GM23338 (cell line): ENCODE measurements around the gene CD82. TPM values are rescaled to one million over a fixed set of nuclear protein-coding genes. Genes with fewer than 3 reads are reported as not detected.

ENCODE experiments used
- ATAC-seq: fragments of 200-7000 bp; cut with Tn5 transposase; 3 replicates; pipeline ENCODE4 v1.9.1; 2020
- DNase-seq: peaks from one replicate; pipeline ENCODE4 v3.0.0-alpha.2; 2015; ENCODE audit warnings: low spot score
- H2AFZ ChIP-seq: fragments of 200-600 bp; sonication (generic); 2 replicates; pipeline ENCODE4 v1.8.0; 2016; ENCODE audit warnings: antibody characterized with exemption, mild to moderate bottlenecking, moderate library complexity
- H3F3A ChIP-seq: fragments of 200-600 bp; sonication (generic); replicated peaks from 2 replicates; pipeline ENCODE4 v1.8.0; 2017; ENCODE audit warnings: antibody characterized with exemption, mixed run types, low read depth
- H3K27ac ChIP-seq: fragments of 200-600 bp; sonication (generic); 2 replicates; pipeline ENCODE4 v1.6.1; 2016; ENCODE audit warnings: low read depth
- H3K27me3 ChIP-seq: fragments of 200-600 bp; sonication (generic); 2 replicates; pipeline ENCODE4 v1.8.0; 2016; ENCODE audit warnings: mild to moderate bottlenecking, mixed run types, moderate library complexity; ENCODE audit not compliant: insufficient read depth
- H3K36me3 ChIP-seq: fragments of 200-600 bp; sonication (generic); 2 replicates; pipeline ENCODE4 v1.8.0; 2016; ENCODE audit warnings: mild to moderate bottlenecking; ENCODE audit not compliant: insufficient read depth
- H3K4me1 ChIP-seq: fragments of 200-600 bp; sonication (generic); 2 replicates; pipeline ENCODE4 v1.8.0; 2016; ENCODE audit warnings: mild to moderate bottlenecking, moderate library complexity; ENCODE audit not compliant: insufficient read depth
- H3K4me2 ChIP-seq: fragments of 200-600 bp; sonication (generic); 2 replicates; pipeline ENCODE4 v1.7.1; 2017; ENCODE audit warnings: mixed run types
- H3K4me3 ChIP-seq: fragments of 200-600 bp; sonication (generic); 2 replicates; pipeline ENCODE4 v1.6.1; 2016; ENCODE audit warnings: mixed run types
- H3K79me2 ChIP-seq: fragments of 200-600 bp; sonication (generic); replicated peaks from 2 replicates; pipeline ENCODE4 v1.8.0; 2017; ENCODE audit warnings: mild to moderate bottlenecking; ENCODE audit not compliant: insufficient read depth
- H3K9me2 ChIP-seq: fragments of 200-600 bp; sonication (generic); 2 replicates; pipeline ENCODE4 v1.8.0; 2017; ENCODE audit not compliant: insufficient read depth
- H4K20me1 ChIP-seq: fragments of 200-600 bp; sonication (generic); replicated peaks from 2 replicates; pipeline ENCODE4 v1.8.0; 2017; ENCODE audit warnings: mild to moderate bottlenecking; ENCODE audit not compliant: insufficient read depth
- H3K27ac Mint-ChIP-seq: 2 replicates; pipeline ENCODE4 v1.8.0; 2020; ENCODE audit warnings: inconsistent platforms, mild to moderate bottlenecking, moderate library complexity, mixed read lengths
- H3K27me3 Mint-ChIP-seq: 3 replicates; pipeline ENCODE4 v1.8.0; 2022; ENCODE audit warnings: low read depth, mild to moderate bottlenecking, moderate library complexity, mixed read lengths, inconsistent platforms; ENCODE audit not compliant: insufficient read depth, poor library complexity
- H3K36me3 Mint-ChIP-seq: 3 replicates; pipeline ENCODE4 v1.8.0; 2021; ENCODE audit warnings: low read depth, mild to moderate bottlenecking, inconsistent platforms, moderate library complexity, mixed read lengths
- H3K4me1 Mint-ChIP-seq: 3 replicates; pipeline ENCODE4 v1.8.0; 2020; ENCODE audit warnings: mild to moderate bottlenecking, inconsistent platforms, mixed read lengths
- H3K4me3 Mint-ChIP-seq: 3 replicates; pipeline ENCODE4 v1.8.0; 2021; ENCODE audit warnings: moderate library complexity, mild to moderate bottlenecking, inconsistent platforms, mixed read lengths
- H3K9me3 Mint-ChIP-seq: 3 replicates; pipeline ENCODE4 v1.8.0; 2020; ENCODE audit warnings: moderate library complexity, mild to moderate bottlenecking, inconsistent platforms, mixed read lengths
- CREB1 ChIP-seq: fragments of 250-450 bp; sonication (Bioruptor Pico); IDR thresholded peaks from 2 replicates; pipeline ENCODE4 v1.5.0; 2020; ENCODE audit warnings: low read depth, mild to moderate bottlenecking, moderate library complexity
- CTCF ChIP-seq, 2 experiments: fragments of 200-600 bp in 1 of 2; sonication (generic) in 1 of 2; conservative IDR thresholded peaks; 2 replicates each; pipeline versions ENCODE4 v1.5.1 to v1.6.1; 2016 to 2017; ENCODE audit warnings: antibody characterized with exemption in 2 of 2, low read depth in 2 of 2, mild to moderate bottlenecking in 2 of 2, moderate library complexity in 1 of 2
- EZH2 ChIP-seq: fragments of 200-600 bp; sonication (generic); IDR thresholded peaks from one replicate; pipeline ENCODE4 v1.8.0; 2017; ENCODE audit warnings: antibody characterized with exemption, mild to moderate bottlenecking, low read depth; ENCODE audit not compliant: unreplicated experiment
- JUNB ChIP-seq: IDR thresholded peaks from one replicate; pipeline ENCODE4 v1.6.1; 2016; ENCODE audit warnings: antibody characterized with exemption; ENCODE audit not compliant: unreplicated experiment
- NANOG ChIP-seq: IDR thresholded peaks from 2 replicates; pipeline ENCODE4 v1.6.1; 2016; ENCODE audit warnings: antibody characterized with exemption, borderline replicate concordance
- STAT1 ChIP-seq: IDR thresholded peaks from one replicate; pipeline ENCODE4 v1.6.1; 2016; ENCODE audit warnings: antibody characterized with exemption; ENCODE audit not compliant: unreplicated experiment
- ZNF114 ChIP-seq: fragments of 250-450 bp; sonication (Bioruptor Pico); IDR thresholded peaks from 2 replicates; pipeline ENCODE4 v1.5.0; 2020; ENCODE audit warnings: mild to moderate bottlenecking, moderate library complexity
- ZNF331 ChIP-seq: fragments of 250-450 bp; sonication (Bioruptor Pico); IDR thresholded peaks from 2 replicates; pipeline ENCODE4 v1.5.0; 2020; ENCODE audit warnings: low read depth, mild to moderate bottlenecking, moderate library complexity
- ZNF462 ChIP-seq: fragments of 250-450 bp; sonication (Bioruptor Pico); IDR thresholded peaks from 2 replicates; pipeline ENCODE4 v1.5.0; 2020; ENCODE audit warnings: mild to moderate bottlenecking, moderate library complexity
- polyA plus RNA-seq: library from polyadenylated mRNA; unstranded; fragments of >200 nt; fragmentation: Nextera tagmentation; extraction: Ambion mirVana; gene quantifications from 2 replicates; pipeline ENCODE4 v1.2.1, GENCODE V29; 2016
- total RNA-seq: library from RNA; depleted of rRNA; stranded (reverse); fragments of >200 nt; shearing (Covaris generic); gene quantifications from 2 replicates; pipeline ENCODE4 v1.2.3, GENCODE V29; 2014
- TF ChIP-seq, protein P1 (sequence below): IDR thresholded peaks from 2 replicates; pipeline ENCODE4 v1.6.1; 2016; ENCODE audit warnings: antibody characterized with exemption

CD82 gene
- total and polyA plus RNA-seq, 2 experiments from 2014 or later: 4.4 to 4.9 TPM

DNA sequence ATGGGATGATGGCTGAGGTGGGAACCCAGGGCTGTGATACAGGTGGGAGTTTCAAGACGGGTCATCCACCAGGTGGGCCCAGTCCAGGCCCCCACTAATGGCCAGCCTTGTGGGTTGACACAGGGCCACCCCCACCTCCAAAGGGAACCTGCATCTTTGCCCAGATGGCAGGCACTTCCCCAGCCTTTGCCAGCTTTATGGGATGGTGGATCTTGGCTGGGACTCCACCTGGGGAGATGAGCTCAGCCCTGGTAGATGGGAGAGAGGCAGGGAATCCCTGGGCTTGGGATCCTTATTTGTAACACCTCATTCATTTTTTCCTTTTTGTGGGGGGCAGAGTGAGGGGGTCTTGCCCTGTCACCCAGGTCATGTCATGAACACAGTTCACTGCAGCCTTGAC is 33.4 kb downstream of the CD82 start:
- ATAC-seq (no peak), DNase-seq (no peak)
- no peak overlapping the region for H3K27ac Mint-ChIP-seq
- TF ChIP-seq STAT1: no peak
- TF ChIP-seq EZH2: no peak
- TF ChIP-seq, protein P1, sequence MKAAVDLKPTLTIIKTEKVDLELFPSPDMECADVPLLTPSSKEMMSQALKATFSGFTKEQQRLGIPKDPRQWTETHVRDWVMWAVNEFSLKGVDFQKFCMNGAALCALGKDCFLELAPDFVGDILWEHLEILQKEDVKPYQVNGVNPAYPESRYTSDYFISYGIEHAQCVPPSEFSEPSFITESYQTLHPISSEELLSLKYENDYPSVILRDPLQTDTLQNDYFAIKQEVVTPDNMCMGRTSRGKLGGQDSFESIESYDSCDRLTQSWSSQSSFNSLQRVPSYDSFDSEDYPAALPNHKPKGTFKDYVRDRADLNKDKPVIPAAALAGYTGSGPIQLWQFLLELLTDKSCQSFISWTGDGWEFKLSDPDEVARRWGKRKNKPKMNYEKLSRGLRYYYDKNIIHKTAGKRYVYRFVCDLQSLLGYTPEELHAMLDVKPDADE: no peak
- TF ChIP-seq CTCF (conservative IDR thresholded peaks at IDR 0.05; ENCODE audit: low read depth in 2 of 2): no peak
- H3K27ac ChIP-seq: no peak overlapping the region
- no peaks in the 10 kb centered on the region for H3K9me3 Mint-ChIP-seq
- H3K79me2 ChIP-seq: no peaks in the 10 kb centered on the region
- H3K4me1 Mint-ChIP-seq: peaks cover 18% of the 10 kb centered on the region
- no peak overlapping the region for H3K4me2 ChIP-seq
- H3K36me3 ChIP-seq: no peaks in the 10 kb centered on the region
- H3F3A ChIP-seq: no peaks in the 10 kb centered on the region
- no peak overlapping the region for H2AFZ ChIP-seq
- H3K36me3 Mint-ChIP-seq: no peaks in the 10 kb centered on the region
- H3K4me1 ChIP-seq: 0 out of 2 replicates have a peak, but pooled peaks cover 4% of the 10 kb centered on the region
- no peaks in the 10 kb centered on the region for H3K9me2 ChIP-seq
- H3K27me3 ChIP-seq: no peaks in the 10 kb centered on the region
- H3K27me3 Mint-ChIP-seq: peaks cover 4% of the 10 kb centered on the region
- no peak overlapping the region for H3K4me3 ChIP-seq
- H4K20me1 ChIP-seq: no peaks in the 10 kb centered on the region
- no peak overlapping the region for H3K4me3 Mint-ChIP-seq

DNA sequence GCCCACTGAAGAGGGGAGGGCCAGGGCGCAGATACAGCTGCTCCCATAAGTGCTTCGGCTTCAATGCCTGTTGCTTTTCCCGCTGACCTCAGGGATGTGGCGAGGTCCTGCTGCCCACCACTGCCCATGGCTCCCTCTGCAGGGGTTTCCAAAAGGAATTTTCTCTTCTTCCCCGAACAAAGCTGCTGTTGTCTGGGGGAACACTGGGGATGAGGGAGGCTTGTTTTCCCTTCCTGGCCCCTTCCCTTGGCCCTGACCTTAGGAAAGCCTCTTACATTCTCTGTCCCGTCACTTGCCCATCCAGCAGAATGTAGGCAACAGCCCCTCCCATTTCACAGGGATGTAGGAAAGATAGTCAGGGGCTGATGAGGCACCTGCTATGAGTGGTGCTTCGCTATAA is 34.8 kb downstream of the CD82 start:
- Histone ChIP-seq H3K27ac (no peak overlapping the region), H4K20me1 (no peaks in the 10 kb centered on the region), H3K4me1 (0 out of 2 replicates have a peak, but pooled peaks cover 4% of the 10 kb centered on the region), H3K9me2 (no peaks in the 10 kb centered on the region), H3K4me3 (no peak overlapping the region), H2AFZ (no peak overlapping the region), H3K36me3 (no peaks in the 10 kb centered on the region), H3K79me2 (no peaks in the 10 kb centered on the region), H3K27me3 (no peaks in the 10 kb centered on the region), H3F3A (no peaks in the 10 kb centered on the region), H3K4me2 (no peak overlapping the region)
- Mint-ChIP-seq H3K27me3 (peaks cover 4% of the 10 kb centered on the region), H3K4me3 (no peak overlapping the region), H3K9me3 (no peaks in the 10 kb centered on the region), H3K27ac (no peak overlapping the region), H3K36me3 (no peaks in the 10 kb centered on the region), H3K4me1 (peaks cover 23% of the 10 kb centered on the region)
- no peak for DNase-seq
- no peak for ATAC-seq
- TF ChIP-seq NANOG: no peak
- no peak for TF ChIP-seq STAT1
- no peak for TF ChIP-seq EZH2
- no peak for TF ChIP-seq ZNF331
- no peak for TF ChIP-seq CTCF (conservative IDR thresholded peaks at IDR 0.05; ENCODE audit: low read depth in 2 of 2)
- TF ChIP-seq CREB1 (CRISPR knock-in tag): no peak
- no peak for TF ChIP-seq JUNB
- TF ChIP-seq ZNF462 (CRISPR knock-in tag): no peak
- TF ChIP-seq ZNF114: no peak
